Activated CD8-positive, alpha-beta memory T cell treated with anti-CD3 and anti-CD28 coated beads, Interleukin-2, amount 50 U/mL, for 48 hours (primary cell): Measurements from ENCODE around the gene CASZ1.

Experiments
- DNase-seq: peaks from one replicate; pipeline ENCODE4 v3.0.0-alpha.2; 2020

Gene CASZ1

DNA sequence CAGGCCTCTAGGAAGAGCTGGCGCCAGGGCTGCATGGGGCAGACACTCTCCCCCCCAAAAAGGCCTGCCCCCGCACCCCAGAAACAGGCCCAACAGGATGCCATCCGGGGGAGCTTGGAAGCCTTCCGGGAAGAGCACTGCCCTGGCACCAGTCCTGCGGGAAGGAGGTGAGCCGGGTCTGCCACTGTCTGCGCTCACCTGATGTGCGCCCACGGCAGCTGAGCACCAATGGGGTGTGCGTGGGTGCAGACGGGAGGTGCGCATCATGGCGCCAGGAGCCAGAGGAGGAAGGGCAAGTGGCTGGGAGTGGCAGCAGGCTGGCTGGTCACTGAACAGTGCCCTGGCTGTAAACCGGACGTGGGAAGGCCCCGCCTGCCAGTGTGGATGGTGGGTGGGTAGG is 73.6 kb downstream of the CASZ1 start:
- DNase-seq, result no peak

DNA sequence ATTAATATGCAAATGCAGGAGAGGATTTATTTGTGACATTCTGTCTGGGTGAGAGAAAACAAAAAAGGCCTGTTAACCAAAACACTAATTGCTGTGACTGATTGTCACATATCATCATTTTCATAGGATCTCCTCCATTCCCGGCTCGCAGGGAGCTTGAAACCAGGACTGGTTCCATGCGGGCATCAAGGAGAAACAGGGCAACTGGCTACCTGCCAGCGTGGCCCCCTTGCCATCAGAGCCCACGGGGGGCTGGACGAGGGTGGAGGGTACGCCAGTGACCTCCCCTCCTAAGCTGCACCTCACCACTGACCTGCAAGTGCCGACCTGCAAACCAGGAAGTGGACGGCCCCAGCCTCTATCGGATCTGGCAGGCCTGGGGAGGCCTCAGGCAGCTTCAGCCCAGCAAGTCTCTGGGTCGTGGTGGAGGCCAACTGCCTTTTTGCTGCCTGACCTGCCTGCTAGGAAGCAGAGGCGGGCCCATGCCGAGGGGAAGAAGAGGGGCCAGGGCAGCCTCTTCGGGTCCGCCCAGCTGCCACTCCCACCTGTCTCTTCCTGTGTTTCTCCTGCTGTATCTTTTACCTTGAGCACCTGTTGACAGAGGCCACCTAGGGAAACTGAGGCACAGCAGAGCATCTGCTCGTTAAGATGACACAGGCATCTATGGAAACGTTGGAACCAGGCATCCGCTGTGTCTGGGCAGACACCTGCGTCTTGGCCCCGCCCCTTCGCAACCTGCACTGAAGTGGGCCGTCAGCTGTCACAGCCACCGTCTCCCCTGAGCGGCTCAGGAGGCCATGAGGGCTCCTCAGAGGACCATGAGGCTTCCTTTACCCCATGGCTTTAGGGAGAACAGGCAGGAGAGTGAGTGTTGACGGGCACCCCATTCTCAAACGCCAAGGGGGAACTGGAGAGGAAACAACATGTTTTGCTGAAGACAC is 74.8 kb downstream of the CASZ1 start:
- DNase-seq, result no peak

DNA sequence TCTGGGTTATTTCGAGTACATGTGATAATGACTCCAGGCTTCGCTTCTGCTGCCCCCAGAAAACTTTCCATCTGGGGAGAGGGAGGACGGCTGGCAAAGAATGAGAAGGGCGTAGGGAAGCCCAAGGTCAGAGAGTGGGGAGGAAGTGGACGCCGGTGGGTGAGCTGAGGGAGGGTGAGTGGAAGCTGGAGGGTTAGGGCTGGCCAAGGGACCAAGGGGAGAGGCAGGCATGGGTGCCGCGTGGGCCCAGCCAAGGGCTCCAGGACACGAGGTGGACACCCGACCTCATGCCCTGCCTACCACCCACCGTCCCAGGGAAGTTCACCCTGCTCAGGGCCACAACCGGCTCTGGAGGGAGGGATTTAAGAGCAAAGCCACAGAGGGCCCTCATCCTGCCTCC is 75.8 kb downstream of the CASZ1 start:
- no peak for DNase-seq

GRCh38 chr1:10718083-10718415 is 78.4 kb downstream of the CASZ1 start:
- DNase-seq, result no peak

DNA sequence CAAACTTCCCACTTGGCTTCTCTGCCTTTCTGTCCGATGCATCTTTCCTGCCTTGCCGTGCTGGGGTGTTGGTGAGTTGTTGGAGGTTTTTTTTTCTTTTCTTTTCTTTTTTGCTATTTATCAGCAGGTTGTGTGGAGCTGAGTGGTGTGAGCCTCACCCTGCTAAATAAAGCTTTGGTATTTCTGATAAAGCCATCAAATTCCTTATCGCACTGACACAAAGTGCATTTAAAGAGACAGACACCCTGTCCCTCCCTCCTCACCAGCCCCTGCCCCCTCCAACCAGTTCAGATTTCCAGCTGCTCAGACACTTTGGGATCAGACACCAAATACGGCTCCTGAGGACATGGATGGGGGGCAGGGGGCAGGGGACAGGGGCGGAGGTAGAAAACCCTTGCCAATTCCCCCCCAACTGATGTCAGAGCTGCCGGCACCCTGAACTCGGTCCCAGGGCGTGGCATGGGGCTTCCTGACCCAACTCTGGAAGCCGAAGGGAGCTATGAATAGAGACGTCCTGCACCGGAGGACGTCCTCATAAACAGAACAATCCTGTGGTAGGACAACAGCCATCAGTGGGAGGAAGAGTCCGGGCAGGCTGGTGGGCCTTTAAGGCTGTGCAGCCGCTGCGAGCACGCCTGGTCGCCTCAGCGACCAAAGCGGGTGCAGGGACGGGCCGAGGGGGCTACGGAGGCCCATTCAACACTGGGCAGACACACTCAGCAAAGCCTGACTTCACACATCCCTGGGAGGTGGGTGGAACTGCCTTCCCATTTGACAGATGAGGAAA is 79.0 kb downstream of the CASZ1 start:
- no peak for DNase-seq

GRCh38 chr1:10716840-10717239 is 79.6 kb downstream of the CASZ1 start:
- no peak for DNase-seq

- no peak for DNase-seq
Observed at GRCh38 chr1:10714337-10715114, 81.9 kb downstream of the CASZ1 start.

GRCh38 chr1:10713614-10714013 is 82.8 kb downstream of the CASZ1 start:
- no peak for DNase-seq

DNA sequence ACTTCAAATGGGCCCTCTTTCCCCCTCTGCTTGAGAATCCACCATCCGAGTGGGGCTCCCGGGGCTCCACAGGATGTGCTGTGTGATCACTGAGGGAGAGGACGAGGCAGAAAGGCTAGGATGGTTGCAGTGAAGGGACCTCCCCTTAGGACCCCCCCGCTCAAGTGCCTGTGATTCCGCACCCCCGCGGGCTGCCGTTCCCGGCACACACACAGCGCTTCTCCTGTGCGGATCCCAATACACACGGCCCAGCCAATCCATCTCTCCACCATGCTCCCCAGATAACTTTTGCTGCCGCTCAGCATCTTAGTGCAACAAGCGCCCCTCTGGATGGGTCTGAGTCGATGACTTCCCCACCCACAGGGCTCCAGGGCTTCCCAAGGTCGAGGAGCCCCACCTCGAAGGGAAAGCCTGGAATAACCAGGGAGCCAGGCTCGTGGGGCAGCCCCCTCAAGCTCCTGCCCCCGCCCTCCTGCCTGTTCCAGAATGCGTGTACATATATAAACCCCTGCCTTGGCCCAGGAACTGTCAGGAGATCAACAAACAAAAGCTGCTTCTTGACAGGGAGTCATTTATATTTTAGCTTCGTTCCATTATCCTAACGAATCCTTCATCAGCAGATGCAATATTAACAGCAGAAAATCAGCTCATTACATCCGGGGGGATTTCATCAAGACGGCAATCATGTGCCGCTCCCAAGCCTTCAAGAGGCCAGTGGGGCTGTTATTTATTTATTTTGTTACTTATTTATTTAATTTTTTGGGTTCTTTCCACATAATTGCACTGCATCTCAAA is 83.7 kb downstream of the CASZ1 start:
- DNase-seq, result no peak

DNA sequence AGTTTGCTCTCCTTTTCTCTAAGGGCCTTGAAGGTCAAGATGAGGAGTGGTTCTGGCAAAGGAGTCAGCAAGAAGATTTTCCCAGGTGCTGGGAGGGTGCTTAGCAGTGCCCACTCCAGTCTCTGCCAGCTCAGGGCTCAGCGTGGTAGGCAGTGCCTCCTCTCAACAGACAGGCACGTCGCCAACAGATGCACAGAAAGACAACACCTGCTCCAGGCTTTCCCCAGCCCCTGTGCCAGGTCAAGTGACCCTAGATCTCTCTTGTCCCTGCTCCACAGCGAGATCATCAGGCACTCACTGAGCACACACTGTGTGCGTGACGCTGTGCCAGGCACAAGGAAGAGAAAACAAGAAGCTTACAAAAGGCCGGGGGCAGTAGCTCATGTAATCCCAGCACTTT is 86.0 kb downstream of the CASZ1 start:
- no peak for DNase-seq

DNA sequence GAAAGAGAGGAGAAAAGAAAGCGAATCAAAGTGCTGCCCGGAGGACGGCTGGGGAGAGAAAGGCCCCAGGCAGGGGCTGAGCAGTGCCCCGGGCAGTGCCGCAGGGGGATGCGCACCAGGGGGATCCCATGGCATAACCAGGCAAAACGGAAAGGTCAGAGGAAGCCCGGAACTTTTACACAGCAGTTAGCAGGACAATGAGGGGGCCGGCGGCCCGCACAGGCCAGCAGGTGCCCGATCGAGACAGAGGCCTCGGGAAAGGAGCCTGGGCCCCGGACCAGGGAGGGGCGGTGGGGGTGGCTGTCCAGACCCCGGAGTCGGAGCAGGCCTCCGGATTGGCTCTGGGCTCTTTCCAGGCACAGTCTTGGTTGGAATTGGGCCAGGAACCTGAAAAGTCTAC is 86.8 kb downstream of the CASZ1 start:
- no peak for DNase-seq

DNA sequence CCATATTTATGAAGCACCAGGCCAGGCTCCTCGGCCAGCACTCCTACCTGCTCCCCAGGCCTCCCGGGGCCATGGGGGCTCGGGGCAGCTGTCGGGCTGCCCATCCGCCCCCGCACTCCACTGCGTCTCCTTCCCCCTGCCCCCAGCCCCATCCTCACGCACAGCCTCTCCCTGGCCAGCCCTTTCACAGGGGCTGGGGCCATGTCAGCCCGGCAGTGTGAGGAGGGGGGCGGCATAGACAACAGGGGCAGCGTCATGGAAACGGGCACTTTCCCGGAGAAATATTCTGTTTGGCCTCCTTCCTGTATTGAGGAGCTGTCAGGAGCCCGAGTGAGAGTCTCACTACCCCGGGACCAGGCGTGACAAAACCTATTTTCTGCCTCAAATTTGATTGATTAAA is 87.3 kb downstream of the CASZ1 start:
- no peak for DNase-seq

- DNase-seq, result no peak
Observed at GRCh38 chr1:10708757-10709156, 87.7 kb downstream of the CASZ1 start.

GRCh38 chr1:10707208-10707607 is 89.2 kb downstream of the CASZ1 start:
- DNase-seq, result no peak

DNA sequence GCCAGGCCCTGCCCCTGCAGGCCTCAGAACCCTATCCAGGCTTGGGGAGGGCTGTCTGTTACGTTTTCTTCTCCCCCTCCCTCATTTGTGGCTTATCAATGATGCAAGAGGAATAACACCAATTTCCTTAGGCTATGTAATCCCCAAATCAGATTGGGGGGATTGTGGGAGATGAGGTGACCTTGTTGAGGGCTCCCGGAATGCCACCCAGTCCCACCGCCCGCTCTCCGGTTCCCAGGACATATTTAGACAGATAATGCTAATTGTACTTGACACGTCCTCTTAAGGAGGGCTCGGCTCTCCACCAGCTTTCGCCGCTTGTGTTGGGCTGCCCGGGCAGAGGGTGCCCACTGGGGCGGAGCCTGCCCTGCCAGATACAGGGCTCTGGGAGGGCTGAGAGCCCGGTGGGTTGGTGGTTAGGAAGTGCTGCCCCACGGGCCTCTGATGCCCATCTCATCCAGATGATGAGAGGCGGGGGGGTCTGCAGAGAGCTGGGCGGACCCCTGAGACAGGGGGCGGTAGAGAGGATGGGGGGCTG is 90.0 kb downstream of the CASZ1 start:
- DNase-seq, result no peak

GRCh38 chr1:10705953-10706352 is 90.5 kb downstream of the CASZ1 start:
- DNase-seq, result no peak

DNA sequence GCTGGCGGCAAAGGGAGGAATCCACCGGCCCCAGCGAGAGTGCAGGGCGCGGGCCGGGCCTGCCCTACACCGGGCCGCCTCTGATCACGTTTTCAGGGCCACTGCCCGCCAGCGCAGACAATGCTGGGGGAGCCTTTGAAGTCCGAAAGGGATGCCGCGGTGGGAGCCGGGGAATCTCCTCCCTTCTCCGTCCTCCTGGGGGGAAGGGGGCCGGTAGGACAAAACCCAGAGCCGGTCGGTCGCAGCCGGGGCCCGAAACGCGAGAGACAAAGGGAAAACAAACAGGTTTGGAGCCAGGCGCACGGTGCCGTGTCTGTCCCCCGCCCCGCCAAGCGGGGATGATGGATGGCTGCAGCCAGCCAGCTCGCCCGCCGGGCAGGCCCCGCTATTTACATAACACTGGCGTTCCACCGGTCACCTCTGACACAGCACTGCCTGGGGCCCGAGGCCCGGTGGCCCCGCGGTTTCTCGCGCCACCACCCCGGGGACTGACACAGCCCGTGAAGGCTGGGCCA is 92.0 kb downstream of the CASZ1 start:
- no peak for DNase-seq

- DNase-seq, result no peak
Observed at GRCh38 chr1:10703702-10704101, 92.7 kb downstream of the CASZ1 start.

DNA sequence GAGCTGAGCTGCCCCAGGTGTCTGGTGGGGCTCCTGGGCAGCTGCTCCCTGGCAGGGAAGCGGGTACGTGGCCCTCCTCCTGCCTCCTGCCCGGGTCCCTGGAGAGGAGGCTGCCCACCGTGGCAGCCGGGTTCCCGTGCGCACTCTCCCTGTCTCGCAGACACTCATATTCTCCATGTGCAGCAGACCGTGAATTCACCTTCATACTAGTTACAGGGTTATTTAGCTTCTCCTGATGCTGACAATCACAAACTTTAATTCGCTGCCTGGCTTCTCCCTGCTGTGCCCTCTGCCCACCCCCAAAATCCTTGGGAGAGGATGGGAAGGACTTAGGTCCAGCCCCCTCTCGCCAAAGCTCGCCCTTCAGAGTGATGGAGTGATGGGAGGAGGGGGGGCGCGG is 95.3 kb downstream of the CASZ1 start:
- no peak for DNase-seq

DNA sequence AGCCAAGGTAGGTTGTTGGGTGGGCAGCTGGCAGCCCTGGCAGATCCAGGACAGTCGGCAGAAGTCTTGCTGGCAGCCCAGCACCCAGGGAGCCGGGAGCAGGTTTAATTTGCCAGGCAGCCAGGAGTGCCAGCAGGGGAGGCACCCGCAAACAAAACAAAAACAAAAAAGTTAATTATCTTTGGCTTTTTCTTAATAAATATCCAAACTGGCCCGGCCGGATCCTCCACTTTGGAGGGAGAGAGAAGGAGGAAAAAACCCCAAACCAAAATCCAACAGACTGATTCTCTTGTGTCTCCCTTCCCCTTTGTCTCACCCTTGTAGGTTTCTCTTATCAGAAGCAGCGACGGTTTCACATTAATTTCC is 97.0 kb downstream of the CASZ1 start:
- DNase-seq, result no peak

GRCh38 chr1:10698726-10699469 is 97.5 kb downstream of the CASZ1 start:
- no peak for DNase-seq
